H9 (cell line): ENCODE measurements around the gene C2orf42. TPM values are rescaled to one million over a fixed set of nuclear protein-coding genes. Genes with fewer than 3 reads are reported as not detected.

Source experiments
- DNase-seq: peaks from one replicate; pipeline ENCODE4 v3.0.0-alpha.2; 2017
- H2AFZ ChIP-seq: one replicate; pipeline ENCODE4 v1.6.1; 2013; ENCODE audit warnings: mild to moderate bottlenecking, low read length, control low read depth, moderate library complexity
- H2AK5ac ChIP-seq: 2 replicates; pipeline ENCODE4 v1.6.1; 2013; ENCODE audit warnings: low read length, control low read depth, mixed read lengths; ENCODE audit not compliant: insufficient read length
- H2BK120ac ChIP-seq: one replicate; pipeline ENCODE4 v1.6.1; 2013; ENCODE audit warnings: low read depth, mild to moderate bottlenecking, low read length, control low read depth, inconsistent platforms; ENCODE audit not compliant: poor library complexity, severe bottlenecking
- H2BK12ac ChIP-seq: 2 replicates; pipeline ENCODE4 v1.6.1; 2013; ENCODE audit warnings: low read length, control low read depth, mixed read lengths, low read depth; ENCODE audit not compliant: insufficient read length
- H2BK15ac ChIP-seq: 2 replicates; pipeline ENCODE4 v1.6.1; 2013; ENCODE audit warnings: low read depth, low read length, control low read depth
- H2BK20ac ChIP-seq: one replicate; pipeline ENCODE4 v1.6.1; 2013; ENCODE audit warnings: low read depth, mild to moderate bottlenecking, low read length, control low read depth, inconsistent platforms; ENCODE audit not compliant: poor library complexity, severe bottlenecking
- H2BK5ac ChIP-seq: 2 replicates; pipeline ENCODE4 v1.6.1; 2013; ENCODE audit warnings: low read length, control low read depth, mixed read lengths; ENCODE audit not compliant: insufficient read length
- H3K14ac ChIP-seq: 2 replicates; pipeline ENCODE4 v1.6.1; 2013; ENCODE audit warnings: low read length, control low read depth; ENCODE audit not compliant: insufficient read depth
- H3K18ac ChIP-seq: 2 replicates; pipeline ENCODE4 v1.6.1; 2013; ENCODE audit warnings: low read depth, mild to moderate bottlenecking, mixed read lengths, low read length, control low read depth; ENCODE audit not compliant: insufficient read length
- H3K23ac ChIP-seq: 2 replicates; pipeline ENCODE4 v1.6.1; 2013; ENCODE audit warnings: low read length, control low read depth, mixed read lengths, low read depth; ENCODE audit not compliant: insufficient read length
- H3K23me2 ChIP-seq: 2 replicates; pipeline ENCODE4 v1.6.1; 2013; ENCODE audit warnings: low read depth, mild to moderate bottlenecking, mixed read lengths, low read length, control low read depth; ENCODE audit not compliant: insufficient read length, poor library complexity, severe bottlenecking
- H3K27ac ChIP-seq: 2 replicates; pipeline ENCODE4 v1.5.1; 2013; ENCODE audit warnings: low read length, control low read depth, mixed read lengths, low read depth; ENCODE audit not compliant: insufficient read length
- H3K27me3 ChIP-seq: 2 replicates; pipeline ENCODE4 v1.6.1; 2013; ENCODE audit warnings: low read length, control low read depth, inconsistent platforms; ENCODE audit not compliant: insufficient read depth
- H3K4ac ChIP-seq: 2 replicates; pipeline ENCODE4 v1.6.1; 2013; ENCODE audit warnings: low read depth, mild to moderate bottlenecking, control low read depth, inconsistent platforms, low read length, moderate library complexity
- H3K4me1 ChIP-seq: 2 replicates; pipeline ENCODE4 v1.6.1; 2013; ENCODE audit warnings: low read length, control low read depth, inconsistent platforms; ENCODE audit not compliant: insufficient read depth
- H3K4me2 ChIP-seq: 2 replicates; pipeline ENCODE4 v1.6.1; 2013; ENCODE audit warnings: low read length, control low read depth, mixed read lengths; ENCODE audit not compliant: insufficient read length, insufficient read depth
- H3K56ac ChIP-seq: 2 replicates; pipeline ENCODE4 v1.6.1; 2013; ENCODE audit warnings: low read depth, mild to moderate bottlenecking, mixed read lengths, low read length, control low read depth; ENCODE audit not compliant: insufficient read length
- H3K79me1 ChIP-seq: 2 replicates; pipeline ENCODE4 v1.6.1; 2013; ENCODE audit warnings: low read depth, mild to moderate bottlenecking, moderate library complexity, low read length, control low read depth, inconsistent platforms; ENCODE audit not compliant: insufficient read depth, poor library complexity, severe bottlenecking
- H3K79me2 ChIP-seq: 2 replicates; pipeline ENCODE4 v1.6.1; 2013; ENCODE audit warnings: low read length, control low read depth, inconsistent platforms; ENCODE audit not compliant: insufficient read depth
- H3K9ac ChIP-seq: 2 replicates; pipeline ENCODE4 v1.6.1; 2013; ENCODE audit warnings: low read length, control low read depth, mixed read lengths; ENCODE audit not compliant: insufficient read length; ENCODE audit errors: extremely low read depth
- H3K9me3 ChIP-seq: one replicate; pipeline ENCODE4 v1.6.1; 2013; ENCODE audit warnings: low read depth, low read length, inconsistent platforms; ENCODE audit not compliant: control insufficient read depth
- H3T11ph ChIP-seq: one replicate; pipeline ENCODE4 v1.6.1; 2013; ENCODE audit warnings: mild to moderate bottlenecking, low read length, control low read depth, inconsistent platforms
- H4K20me1 ChIP-seq: one replicate; pipeline ENCODE4 v1.6.1; 2013; ENCODE audit not compliant: control insufficient read depth, insufficient read length, insufficient read depth
- H4K5ac ChIP-seq: 2 replicates; pipeline ENCODE4 v1.6.1; 2013; ENCODE audit warnings: low read depth, mild to moderate bottlenecking, mixed read lengths, low read length, control low read depth; ENCODE audit not compliant: insufficient read length
- H4K8ac ChIP-seq: replicated peaks from 2 replicates; pipeline ENCODE4 v1.6.1; 2013; ENCODE audit warnings: low read length, control low read depth, mixed read lengths, low read depth; ENCODE audit not compliant: insufficient read length
- H4K91ac ChIP-seq: 2 replicates; pipeline ENCODE4 v1.6.1; 2013; ENCODE audit warnings: low read depth, mild to moderate bottlenecking, moderate library complexity, mixed read lengths, low read length, control low read depth; ENCODE audit not compliant: insufficient read length
- H3K27ac Mint-ChIP-seq, 3 experiments: 2 replicates in 2 of 3; 3 replicates in 1 of 3; pipeline ENCODE4 v1.8.0; 2020 to 2021; ENCODE audit warnings: mixed read lengths in 3 of 3, mild to moderate bottlenecking in 1 of 3, moderate library complexity in 1 of 3
- H3K27me3 Mint-ChIP-seq: 2 replicates; pipeline ENCODE4 v1.8.0; 2021; ENCODE audit warnings: low read depth, mild to moderate bottlenecking, moderate library complexity, mixed read lengths
- H3K36me3 Mint-ChIP-seq, 3 experiments: 2 replicates in 2 of 3; 3 replicates in 1 of 3; pipeline ENCODE4 v1.8.0; 2020 to 2021; ENCODE audit warnings: low read depth in 3 of 3, mixed read lengths in 3 of 3; ENCODE audit not compliant: insufficient read depth in 1 of 3
- H3K4me1 Mint-ChIP-seq, 2 experiments: 2 replicates each; pipeline ENCODE4 v1.8.0; 2020; ENCODE audit warnings: mixed read lengths in 2 of 2
- H3K4me3 Mint-ChIP-seq, 2 experiments: 2 replicates in 1 of 2; 3 replicates in 1 of 2; pipeline ENCODE4 v1.8.0; 2020 to 2021; ENCODE audit warnings: mild to moderate bottlenecking in 2 of 2, mixed read lengths in 2 of 2, moderate library complexity in 1 of 2
- H3K9me3 Mint-ChIP-seq, 2 experiments: 2 replicates in 1 of 2; 3 replicates in 1 of 2; pipeline ENCODE4 v1.8.0; 2020; ENCODE audit warnings: mild to moderate bottlenecking in 2 of 2, mixed read lengths in 2 of 2, moderate library complexity in 1 of 2
- CTCF ChIP-seq: fragments of 200-600 bp; sonication (generic); conservative IDR thresholded peaks from 3 replicates; pipeline ENCODE4 v1.8.0; 2021; ENCODE audit warnings: antibody characterized with exemption, mild to moderate bottlenecking
- WGBS: extraction: QIAGEN DNeasy Blood & Tissue Kit; methylation state at CpG from one replicate; pipeline ENCODE4 v1.1.7; 2013; ENCODE audit warnings: missing lambda C conversion rate, low lambda C conversion rate, mixed read lengths; ENCODE audit not compliant: insufficient read length; ENCODE audit errors: extremely low coverage; 5-methylcytosine and 5-hydroxymethylcytosine counted together
- total RNA-seq: library from RNA; stranded (reverse); gene quantifications from 2 replicates; pipeline ENCODE4 v1.2.1, GENCODE V29; 2021

C2orf42 gene
- total RNA-seq, 1 experiment from 2014 or later, result 19.0 TPM

GRCh38 chr2:70212298-70212932, 21.6 kb upstream of the C2orf42 start:
- H2AK5ac ChIP-seq, result no peak overlapping the region
- no peak overlapping the region for H3K18ac ChIP-seq
- WGBS, result no CpG with 5 or more reads among the region's 3 CpGs
- H2AFZ ChIP-seq, result no peak overlapping the region
- TF ChIP-seq CTCF, result no peak
- no peak overlapping the region for H3K4ac ChIP-seq
- H3K4me2 ChIP-seq, result no peak overlapping the region
- no peak for DNase-seq
- H4K5ac ChIP-seq, result no peak overlapping the region
- no peak overlapping the region for H3K9ac ChIP-seq
- no peaks in the 10 kb centered on the region for H3K79me1 ChIP-seq
- H4K8ac ChIP-seq, result no peak overlapping the region
- no peak overlapping the region for H3T11ph ChIP-seq
- H3K56ac ChIP-seq, result no peak overlapping the region
- H2BK120ac ChIP-seq, result no peak overlapping the region
- H3K27ac ChIP-seq, result no peak overlapping the region
- Mint-ChIP-seq H3K4me1 (no peaks in the 10 kb centered on the region), H3K27me3 (no peaks in the 10 kb centered on the region), H3K9me3 (no peaks in the 10 kb centered on the region), H3K27ac (peak overlapping the region in 1 of 3 experiments; percentile 26; a peak in 2 of 7 replicates), H3K36me3 (peaks cover 19 to 63% (median 56%) of the 10 kb centered on the region in 3 experiments; a peak in 6 of 7 replicates), H3K4me3 (no peak overlapping the region)
- H4K91ac ChIP-seq, result no peak overlapping the region
- H2BK5ac ChIP-seq, result no peak overlapping the region
- H3K23me2 ChIP-seq, result no peaks in the 10 kb centered on the region
- H3K4me1 ChIP-seq, result no peaks in the 10 kb centered on the region
- no peaks in the 10 kb centered on the region for H3K9me3 ChIP-seq
- H3K79me2 ChIP-seq, result no peaks in the 10 kb centered on the region
- no peak overlapping the region for H2BK12ac ChIP-seq
- H2BK15ac ChIP-seq, result no peak overlapping the region
- H4K20me1 ChIP-seq, result no peaks in the 10 kb centered on the region
- H2BK20ac ChIP-seq, result no peak overlapping the region
- no peak overlapping the region for H3K23ac ChIP-seq
- H3K27me3 ChIP-seq, result no peaks in the 10 kb centered on the region
- no peak overlapping the region for H3K14ac ChIP-seq
